ENCODE measurements around the gene DIDO1.

GRCh38 chr20:62850333-62850974, 75.9 kb downstream of the DIDO1 start:
- TF ChIP-seq CTCF (IDR thresholded peaks at IDR 0.05): no peak
- TF ChIP-seq ZFX (IDR thresholded peaks at IDR 0.05; ENCODE audit: borderline replicate concordance): no peak
